H1 (cell line): Measurements from ENCODE around the gene HDLBP. TPM values are rescaled to one million over a fixed set of nuclear protein-coding genes. Genes with fewer than 3 reads are reported as not detected.

ENCODE experiments used
- CTCF ChIA-PET: fragments of 300-600 bp; sonication (Branson Sonifier 250); formaldehyde crosslinking; loops from one replicate; lab custom pipeline; 2021; ENCODE audit not compliant: partially characterized antibody; lab: Charles Lee
- POLR2A ChIA-PET: fragments of 300-600 bp; sonication (Branson Sonifier 250); formaldehyde crosslinking; loops from one replicate; lab custom pipeline; 2021; ENCODE audit warnings: inconsistent platforms; ENCODE audit not compliant: partially characterized antibody; lab: Charles Lee
- DNase-seq, 2 experiments: peaks; one replicate each; pipeline versions ENCODE4 v3.0.0 to v3.0.0-alpha.2; 2010 to 2022; ENCODE audit warnings: low spot score in 2 of 2, low read depth in 1 of 2, mixed read lengths in 1 of 2
- FAIRE-seq: peaks from 2 replicates; lab custom pipeline; 2011; peaks lifted over from hg19 to GRCh38; lab: Jason Lieb, UNC
- H2AFZ ChIP-seq: 2 replicates; pipeline ENCODE4 v1.8.1; 2012; ENCODE audit warnings: low read length, inconsistent platforms
- H2AK5ac ChIP-seq: 2 replicates; pipeline ENCODE4 v1.6.1; 2013; ENCODE audit warnings: low read depth, low read length
- H2BK120ac ChIP-seq: replicated peaks from 2 replicates; pipeline ENCODE3; 2013; ENCODE audit warnings: low read depth, low read length, inconsistent platforms
- H2BK12ac ChIP-seq: 2 replicates; pipeline ENCODE4 v1.6.1; 2013; ENCODE audit warnings: low read depth, low read length
- H2BK15ac ChIP-seq: 2 replicates; pipeline ENCODE4 v1.6.1; 2013; ENCODE audit warnings: low read length
- H2BK20ac ChIP-seq: 2 replicates; pipeline ENCODE4 v1.6.1; 2013; ENCODE audit warnings: low read length
- H2BK5ac ChIP-seq: 2 replicates; pipeline ENCODE4 v1.6.1; 2013; ENCODE audit warnings: low read depth, low read length
- H3K14ac ChIP-seq: 2 replicates; pipeline ENCODE4 v1.6.1; 2013; ENCODE audit warnings: inconsistent platforms; ENCODE audit not compliant: insufficient read length
- H3K18ac ChIP-seq: 2 replicates; pipeline ENCODE4 v1.6.1; 2013; ENCODE audit warnings: low read length; ENCODE audit errors: extremely low read depth
- H3K23ac ChIP-seq: 2 replicates; pipeline ENCODE4 v1.6.1; 2013; ENCODE audit warnings: inconsistent platforms; ENCODE audit not compliant: insufficient read length
- H3K23me2 ChIP-seq: 2 replicates; pipeline ENCODE4 v1.6.1; 2013; ENCODE audit warnings: low read depth, low read length
- H3K27ac ChIP-seq: 2 replicates; pipeline ENCODE4 v1.6.1; 2011; ENCODE audit warnings: low read depth, low read length, inconsistent platforms
- H3K27me3 ChIP-seq, 4 experiments: replicated peaks in 1 of 4; 1 replicate in 1 of 4; 2 replicates in 3 of 4; pipeline versions ENCODE4 v1.6.1 to v1.8.1; 2011 to 2013; ENCODE audit warnings: low read length in 3 of 4, mild to moderate bottlenecking in 3 of 4, inconsistent platforms in 2 of 4, mixed read lengths in 2 of 4, moderate library complexity in 1 of 4; ENCODE audit not compliant: control insufficient read depth in 3 of 4, insufficient read depth in 3 of 4; ENCODE audit errors: extremely low read depth in 1 of 4
- H3K36me3 ChIP-seq, 4 experiments: 2 replicates each; pipeline versions ENCODE4 v1.6.1 to v1.8.1; 2011 to 2013; ENCODE audit warnings: mild to moderate bottlenecking in 4 of 4, low read length in 3 of 4, moderate library complexity in 2 of 4, control low read depth in 1 of 4, inconsistent platforms in 1 of 4; ENCODE audit not compliant: insufficient read depth in 4 of 4, control insufficient read depth in 2 of 4
- H3K4ac ChIP-seq: replicated peaks from 2 replicates; pipeline ENCODE3; 2013; ENCODE audit warnings: low read length, low read depth, mixed read lengths, inconsistent platforms; ENCODE audit not compliant: insufficient read length
- H3K4me1 ChIP-seq, 4 experiments: replicated peaks in 1 of 4; 1 replicate in 1 of 4; 2 replicates in 3 of 4; pipeline versions ENCODE4 v1.6.1 to v1.8.1; 2011 to 2013; ENCODE audit warnings: low read length in 3 of 4, inconsistent platforms in 2 of 4, mixed read lengths in 1 of 4; ENCODE audit not compliant: insufficient read depth in 4 of 4, control insufficient read depth in 3 of 4
- H3K4me2 ChIP-seq, 2 experiments: 2 replicates each; pipeline versions ENCODE4 v1.6.1 to v1.8.1; 2011 to 2013; ENCODE audit warnings: low read depth in 2 of 2, low read length in 2 of 2, control low read depth in 1 of 2, inconsistent platforms in 1 of 2, mild to moderate bottlenecking in 1 of 2; ENCODE audit not compliant: insufficient read depth in 1 of 2
- H3K4me3 ChIP-seq, 4 experiments: fragments of 200-600, 300-600 bp in 1 of 4; sonication (generic), shearing (Covaris generic), sonication (Bioruptor Twin) in 1 of 4; 2 replicates each; pipeline versions ENCODE4 v1.5.1 to v1.8.1; 2011 to 2016; ENCODE audit warnings: low read length in 4 of 4, low read depth in 3 of 4, control low read depth in 2 of 4, inconsistent platforms in 2 of 4, mild to moderate bottlenecking in 2 of 4, mixed read lengths in 1 of 4, moderate library complexity in 1 of 4; ENCODE audit not compliant: insufficient read depth in 2 of 4; ENCODE audit errors: extremely low read depth in 1 of 4
- H3K56ac ChIP-seq: replicated peaks from 2 replicates; pipeline ENCODE3; 2013; ENCODE audit warnings: low read depth, mild to moderate bottlenecking, mixed read lengths, low read length, inconsistent platforms; ENCODE audit not compliant: insufficient read length
- H3K79me1 ChIP-seq: 2 replicates; pipeline ENCODE4 v1.6.1; 2013; ENCODE audit warnings: low read depth, low read length, control low read depth
- H3K79me2 ChIP-seq, 2 experiments: 2 replicates each; pipeline versions ENCODE4 v1.6.1 to v1.8.1; 2012 to 2013; ENCODE audit warnings: low read length in 2 of 2, mild to moderate bottlenecking in 2 of 2, inconsistent platforms in 1 of 2; ENCODE audit not compliant: insufficient read depth in 2 of 2, control insufficient read depth in 1 of 2
- H3K9ac ChIP-seq, 4 experiments: replicated peaks in 1 of 4; 1 replicate in 1 of 4; 2 replicates in 3 of 4; pipeline versions ENCODE4 v1.6.1 to v1.8.1; 2011 to 2013; ENCODE audit warnings: low read depth in 3 of 4, low read length in 3 of 4, control low read depth in 2 of 4, mild to moderate bottlenecking in 2 of 4, moderate library complexity in 2 of 4, inconsistent platforms in 1 of 4; ENCODE audit errors: extremely low read depth in 1 of 4
- H3K9me3 ChIP-seq, 2 experiments: 2 replicates each; pipeline versions ENCODE4 v1.6.1 to v1.8.1; 2012 to 2013; ENCODE audit warnings: mild to moderate bottlenecking in 2 of 2, moderate library complexity in 2 of 2, control low read depth in 1 of 2, inconsistent platforms in 1 of 2, low read depth in 1 of 2, low read length in 1 of 2, mixed read lengths in 1 of 2; ENCODE audit not compliant: insufficient read depth in 2 of 2
- H4K20me1 ChIP-seq, 2 experiments: replicated peaks in 1 of 2; 2 replicates each; pipeline versions ENCODE3 to v1.8.1; 2011 to 2013; ENCODE audit warnings: inconsistent platforms in 2 of 2, low read length in 2 of 2, mild to moderate bottlenecking in 1 of 2; ENCODE audit not compliant: insufficient read depth in 2 of 2, control insufficient read depth in 1 of 2
- H4K5ac ChIP-seq: 2 replicates; pipeline ENCODE4 v1.6.1; 2013; ENCODE audit warnings: low read length, low read depth, mixed read lengths, inconsistent platforms; ENCODE audit not compliant: insufficient read length
- H4K8ac ChIP-seq: 2 replicates; pipeline ENCODE4 v1.8.0; 2013; ENCODE audit warnings: mild to moderate bottlenecking, moderate library complexity, low read length, inconsistent platforms; ENCODE audit not compliant: insufficient read depth; ENCODE audit errors: extremely low read depth
- H4K91ac ChIP-seq: replicated peaks from 2 replicates; pipeline ENCODE3; 2013; ENCODE audit warnings: low read length, mixed read lengths, inconsistent platforms; ENCODE audit not compliant: insufficient read length
- ATF2 ChIP-seq: IDR thresholded peaks from 2 replicates; pipeline ENCODE4 v1.6.1; 2012; ENCODE audit warnings: low read length, inconsistent platforms
- BCL11A ChIP-seq, 2 experiments: IDR thresholded peaks; one replicate each; pipeline ENCODE4 v1.6.1; 2011; ENCODE audit warnings: low read depth in 2 of 2, low read length in 2 of 2, mild to moderate bottlenecking in 2 of 2
- CEBPB ChIP-seq: IDR thresholded peaks from 2 replicates; pipeline ENCODE4 v1.6.1; 2012; ENCODE audit warnings: low read depth, low read length
- CTBP2 ChIP-seq: IDR thresholded peaks from 2 replicates; pipeline ENCODE4 v1.7.0; 2011; ENCODE audit warnings: borderline replicate concordance, mild to moderate bottlenecking, moderate library complexity, mixed read lengths, low read length; ENCODE audit not compliant: insufficient read depth, insufficient read length
- EP300 ChIP-seq, 2 experiments: IDR thresholded peaks; 1 replicate in 1 of 2; 2 replicates in 1 of 2; pipeline ENCODE4 v1.6.1; 2011 to 2012; ENCODE audit warnings: low read depth in 2 of 2, low read length in 2 of 2, mild to moderate bottlenecking in 2 of 2, borderline replicate concordance in 1 of 2, inconsistent platforms in 1 of 2, moderate library complexity in 1 of 2
- NANOG ChIP-seq: IDR thresholded peaks from 2 replicates; pipeline ENCODE4 v1.6.1; 2011; ENCODE audit warnings: low read length, low read depth, mild to moderate bottlenecking, inconsistent platforms; ENCODE audit not compliant: insufficient read depth, poor library complexity, severe bottlenecking
- NRF1 ChIP-seq: IDR thresholded peaks from 2 replicates; pipeline ENCODE4 v1.6.1; 2011; ENCODE audit warnings: mild to moderate bottlenecking, low read depth, low read length, improper control_type of control experiment
- WGBS, 2 experiments: shearing (Covaris generic) in 1 of 2; methylation state at CpG; one replicate each; pipeline versions ENCODE4 v1.1.6 to v1.1.7; 2013 to 2015; ENCODE audit warnings: low lambda C conversion rate in 2 of 2, mixed read lengths in 2 of 2, inconsistent platforms in 1 of 2, low coverage in 1 of 2, missing lambda C conversion rate in 1 of 2; ENCODE audit not compliant: insufficient replicate concordance in 2 of 2, insufficient coverage in 1 of 2, insufficient read length in 1 of 2; ENCODE audit errors: extremely low coverage in 1 of 2, missing lambda C conversion rate in 1 of 2; 5-methylcytosine and 5-hydroxymethylcytosine counted together
- polyA plus RNA-seq, 7 experiments: library from polyadenylated mRNA; depleted of rRNA in 3 of 7; stranded (reverse) in 5 of 7; unstranded in 2 of 7; fragments of >200 nt in 5 of 7; fragments of 200-250 nt in 2 of 7; gene quantifications; 1 replicate in 5 of 7; 2 replicates in 1 of 7; 4 replicates in 1 of 7; pipeline versions ENCODE4 v1.2.1 to v1.2.3, GENCODE V29; 2011 to 2013; ENCODE audit warnings: missing spikeins in 2 of 7, mixed read lengths in 2 of 7
- total RNA-seq: library from RNA; stranded (reverse); fragmentation: NEBNext Ultra II Directional; extraction: Animal tissue kit (Norgen Biotek cat#: 25700); gene quantifications from 2 replicates; pipeline ENCODE4 v1.2.1, GENCODE V29; 2021

Gene HDLBP
- total and polyA plus RNA-seq, 2 of the 8 experiments (the other 6 are each of a cell fraction or from before 2014, with no cell fraction given): 185 to 360 TPM

- H4K20me1 ChIP-seq: peaks cover 4 to 10% of the 10 kb centered on the region in 2 experiments
Measured at GRCh38 chr2:241285596-241285995, 29.9 kb downstream of the HDLBP start.

More at GRCh38 chr2:241285596-241285995, 29.9 kb downstream of the HDLBP start:
- Histone ChIP-seq H3K79me2 (peaks cover 7 to 81% of the 10 kb centered on the region in 2 experiments), H2BK5ac (no peak overlapping the region), H3K4ac (no peak overlapping the region), H3K4me2 (no peak overlapping the region), H3K18ac (no peak overlapping the region), H3K36me3 (no peaks in the 10 kb centered on the region; a peak in 1 of 8 replicates), H3K27me3 (no peaks in the 10 kb centered on the region), H3K4me3 (no peak overlapping the region), H3K23me2 (no peaks in the 10 kb centered on the region), H2BK12ac (no peak overlapping the region), H4K8ac (no peak overlapping the region), H2BK20ac (no peak overlapping the region), H2BK15ac (no peak overlapping the region), H2BK120ac (no peak overlapping the region), H3K14ac (no peak overlapping the region), H3K27ac (no peak overlapping the region), H3K79me1 (peaks cover 16% of the 10 kb centered on the region), H3K4me1 (peaks cover 0 to 2% (median 0%) of the 10 kb centered on the region in 4 experiments; a peak in 2 of 7 replicates), H2AK5ac (no peak overlapping the region), H2AFZ (no peak overlapping the region), H3K9ac (no peak overlapping the region), H3K23ac (no peak overlapping the region), H3K56ac (no peak overlapping the region), H3K9me3 (no peaks in the 10 kb centered on the region), H4K5ac (no peak overlapping the region), H4K91ac (no peak overlapping the region)
- 86% methylated on average over 1 of the region's 1 CpG; no CpG with 5 or more reads in 1 of the 2 experiments for WGBS, 2 experiments
- no peak for TF ChIP-seq NRF1
- no peak for TF ChIP-seq CEBPB
- no peak for TF ChIP-seq ATF2
- no peak for TF ChIP-seq CTBP2
- TF ChIP-seq BCL11A (IDR thresholded peaks at IDR 0.05; ENCODE audit: low read depth in 2 of 2, low read length in 2 of 2): no peak
- no peak for TF ChIP-seq EP300 (IDR thresholded peaks at IDR 0.05; ENCODE audit: borderline replicate concordance in 1 of 2, low read depth in 2 of 2, low read length in 2 of 2)
- no peak for TF ChIP-seq NANOG
- no peak for FAIRE-seq
- ChIA-PET POLR2A (no interaction called here), CTCF (interaction anchor here (1.2 kb wide), 1 partner anchor 98 kb away, joined by 4 read pairs; no protein-coding TSS in a partner anchor)
- no peak for DNase-seq
